Measurements from ENCODE around the gene TBC1D3B.
"Not testable (repeated sequence)": the region's sequence is repeated elsewhere in the genome, so short reads cannot be mapped to it uniquely, and the experiment has no call there.

The TBC1D3B gene

DNA sequence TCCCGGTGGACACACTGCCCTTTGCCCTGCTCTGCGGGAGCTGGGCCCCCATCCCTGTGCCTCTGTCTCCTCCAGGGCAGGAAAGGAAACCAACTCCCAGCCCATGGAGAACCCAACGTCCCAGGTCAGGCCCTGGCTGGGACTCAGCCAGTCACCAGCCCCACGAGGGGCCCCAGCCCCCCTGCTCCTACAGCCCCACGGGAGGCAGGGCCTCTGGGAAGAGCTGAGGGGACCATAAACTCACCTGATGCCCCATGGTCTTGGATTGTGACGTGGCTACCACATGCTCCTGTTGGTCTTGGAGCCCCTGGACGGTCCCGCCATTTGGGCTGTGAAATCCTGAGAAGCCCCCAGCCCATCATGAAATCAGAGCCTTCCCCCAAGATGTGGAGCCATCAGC is 7.6 kb downstream of the TBC1D3B start:
- DNase-seq, result not testable (repeated sequence)

DNA sequence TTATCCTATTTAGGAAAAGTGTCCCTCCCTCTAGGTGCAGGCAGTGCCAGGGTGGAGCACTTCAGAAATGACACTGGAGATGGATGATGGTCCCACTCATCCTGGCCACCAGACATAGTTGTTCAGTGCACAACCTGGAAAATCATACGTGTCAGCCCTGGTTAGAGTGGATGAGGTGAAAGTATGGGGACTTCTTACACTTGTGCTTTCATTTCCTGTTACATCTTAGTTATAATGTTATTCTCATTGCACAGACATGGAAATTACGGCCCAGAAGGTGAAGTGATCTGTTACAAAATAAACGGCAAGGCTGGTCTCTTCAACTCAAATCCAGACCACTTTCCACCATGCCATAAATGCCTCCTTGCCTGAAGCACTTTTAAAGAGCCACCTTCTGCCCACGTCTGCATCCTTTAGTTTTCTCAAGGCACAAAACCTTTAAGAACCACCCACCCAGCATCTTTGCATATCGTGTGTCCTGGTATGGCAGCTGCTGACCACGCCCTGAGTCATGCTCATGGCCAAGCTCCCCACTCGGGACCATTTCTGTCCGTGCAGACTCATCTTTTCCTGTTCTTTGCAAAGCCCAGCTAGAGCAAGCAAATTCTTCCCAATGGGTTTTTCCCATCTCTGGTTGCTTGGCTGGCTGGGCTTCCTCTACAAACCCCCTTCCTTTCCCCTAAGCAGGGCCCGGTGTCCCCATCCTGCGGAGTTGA is 22.4 kb downstream of the TBC1D3B start:
- no peak for DNase-seq

DNA sequence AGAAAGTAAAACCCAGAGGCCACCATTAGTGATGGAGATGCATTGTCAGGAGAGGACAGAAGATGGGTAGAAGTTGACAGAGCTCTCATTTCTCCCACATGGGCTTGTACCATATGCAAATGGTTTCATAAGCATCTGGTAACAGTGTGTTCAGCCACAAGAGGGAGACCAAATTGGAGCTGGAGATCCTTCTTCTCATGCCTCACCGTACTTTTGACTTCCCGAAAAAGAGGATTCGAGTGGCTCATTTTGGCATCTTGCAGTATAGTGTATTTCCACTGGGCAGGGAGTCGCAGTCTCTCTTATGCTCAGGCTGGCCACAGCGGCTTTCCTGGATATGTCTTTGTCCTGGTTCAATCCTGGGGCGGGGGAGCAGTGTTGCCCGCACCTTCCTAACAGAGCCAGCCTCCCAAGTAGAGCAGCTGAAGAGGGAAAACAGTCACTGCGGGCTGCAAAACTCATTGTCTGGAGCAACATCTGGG is 23.8 kb downstream of the TBC1D3B start:
- DNase-seq, result peak in 1 of 2 experiments; percentile 13

DNA sequence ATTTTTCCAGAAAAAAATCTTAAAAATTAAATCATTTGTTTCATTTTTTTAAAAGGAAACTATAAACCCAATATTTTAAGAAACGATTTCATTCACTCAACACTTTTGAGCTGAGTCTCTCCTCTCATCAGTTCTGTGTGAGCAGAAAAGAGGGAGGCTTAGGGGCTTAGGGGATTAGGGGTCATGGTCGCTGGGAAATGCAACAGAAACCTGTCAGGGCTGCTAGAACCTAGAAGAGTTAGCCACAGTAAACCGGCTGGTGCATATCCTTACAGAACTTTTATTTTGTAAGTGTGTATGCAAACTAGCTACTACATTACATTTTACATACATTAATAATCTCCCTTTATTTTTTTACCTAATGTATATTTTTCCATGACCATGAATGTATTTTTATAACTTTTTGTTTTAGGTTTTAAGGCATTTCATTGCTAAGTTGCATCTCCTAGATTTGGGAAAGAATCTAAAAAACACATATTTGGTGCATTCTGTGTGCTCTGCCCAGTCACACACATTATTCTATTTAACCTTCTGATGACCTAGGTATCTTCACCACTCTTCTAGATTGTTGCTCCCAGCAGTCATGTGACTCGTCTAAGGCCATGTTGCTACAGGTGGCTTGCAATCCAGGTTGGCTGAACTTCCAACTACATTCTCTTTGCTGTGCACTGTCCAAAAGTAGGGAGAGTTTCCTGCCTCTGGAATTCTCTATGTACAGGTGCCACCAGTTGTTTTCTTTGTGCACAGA is 24.4 kb downstream of the TBC1D3B start:
- DNase-seq, result no peak

DNA sequence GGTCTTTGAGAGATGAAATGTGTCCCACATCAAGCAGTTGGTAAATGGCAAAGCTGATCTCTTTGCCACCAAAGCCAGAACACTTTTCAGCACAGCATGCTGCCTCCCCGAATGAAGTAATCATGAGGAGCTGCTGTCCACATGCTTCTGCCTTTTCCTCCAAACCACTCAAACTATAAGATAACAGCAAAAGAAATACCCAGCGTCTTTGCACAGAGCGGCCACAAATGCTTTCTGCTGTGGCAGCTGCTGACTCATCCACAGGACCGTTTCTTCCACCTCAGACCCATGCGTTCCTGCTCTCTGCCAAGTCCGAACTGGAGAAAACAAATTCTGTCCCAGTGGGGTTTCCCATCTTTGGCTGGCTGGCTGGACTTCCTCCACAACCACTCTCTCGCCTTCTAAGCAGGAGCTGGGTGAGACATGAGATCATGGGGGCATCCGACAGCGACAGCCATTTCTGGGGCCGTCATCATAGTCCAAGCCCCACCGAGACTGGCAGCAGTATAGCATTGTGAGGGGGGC is 27.1 kb downstream of the TBC1D3B start:
- DNase-seq, result no peak

GRCh38 chr17:36148559-36149295 is 27.7 kb downstream of the TBC1D3B start:
- DNase-seq, result peak; percentile 7 to 65

GRCh38 chr17:36147601-36148000 is 28.8 kb downstream of the TBC1D3B start:
- no peak for DNase-seq

DNA sequence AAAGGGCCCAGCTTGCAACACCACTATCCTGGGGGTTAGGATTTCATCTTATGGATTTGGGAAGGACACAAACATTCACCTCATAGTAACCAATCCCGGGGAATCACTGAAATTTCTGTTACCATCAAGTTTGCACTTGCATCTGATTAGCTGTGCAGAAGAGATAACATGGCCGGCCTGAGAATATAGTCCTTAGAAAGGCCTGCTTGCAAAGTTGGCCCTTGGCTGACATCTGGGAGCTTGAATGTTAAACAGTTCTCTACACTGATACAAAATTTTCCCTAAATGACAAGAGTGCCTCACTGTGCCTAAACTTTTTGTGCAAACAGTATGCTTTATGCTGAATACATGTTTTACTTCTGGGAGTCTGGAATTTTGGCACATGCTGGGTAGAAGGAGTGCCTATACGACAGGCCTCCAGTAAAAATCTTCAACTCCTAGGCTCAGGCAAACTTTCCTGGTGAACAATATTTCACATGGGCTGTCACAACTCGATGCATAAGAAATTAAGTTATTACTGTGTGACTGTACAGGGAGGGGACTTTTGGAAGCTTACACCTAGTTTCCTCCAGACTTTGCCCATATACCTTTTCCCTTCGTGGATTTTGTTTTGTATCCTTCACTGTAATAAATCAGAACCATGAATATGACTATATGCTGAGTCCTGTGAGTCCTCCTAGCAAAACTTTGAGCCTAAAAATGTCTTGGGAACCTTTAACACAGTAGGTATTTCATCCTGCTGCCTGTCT is 31.3 kb downstream of the TBC1D3B start:
- DNase-seq, result no peak

- DNase-seq, result no peak
Measured at GRCh38 chr17:36144014-36144413, 32.4 kb downstream of the TBC1D3B start.

DNA sequence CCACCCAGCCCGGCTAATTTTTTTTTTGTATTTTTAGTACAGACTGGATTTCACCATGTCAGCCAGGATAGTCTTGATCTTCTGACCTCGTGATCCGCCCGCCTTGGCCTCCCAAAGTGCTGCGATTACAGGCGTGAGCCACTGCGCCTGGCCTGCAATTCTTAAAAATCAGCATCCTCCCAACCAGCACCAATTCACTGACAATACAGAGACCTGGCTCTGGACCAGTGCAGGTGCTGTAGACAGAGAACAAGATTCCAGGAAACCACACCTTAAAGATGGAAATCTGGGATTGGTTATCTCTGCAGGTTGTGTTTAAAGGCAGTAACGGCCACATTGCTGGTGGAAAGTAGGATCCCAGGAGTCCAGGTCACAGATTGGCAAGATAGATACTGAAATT is 33.6 kb downstream of the TBC1D3B start:
- DNase-seq, result no peak

DNA sequence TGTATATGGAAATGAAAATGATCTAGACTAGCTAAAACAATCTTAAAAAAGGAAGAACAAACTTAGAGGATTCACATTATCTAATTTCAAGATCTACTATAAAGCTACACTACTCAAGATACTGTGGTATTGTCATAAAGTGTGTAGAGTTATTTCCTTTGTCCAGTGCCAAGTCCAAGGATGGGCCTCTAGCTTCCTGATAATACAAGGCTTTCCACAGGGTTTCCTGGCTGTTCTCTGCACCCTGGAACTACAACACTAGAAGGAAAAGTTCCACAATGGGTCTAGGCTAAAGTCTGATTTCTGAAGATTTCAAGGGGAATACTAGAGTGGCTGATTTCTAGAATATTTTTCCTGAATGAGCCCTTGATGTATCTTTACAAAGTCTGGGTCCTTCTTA is 34.2 kb downstream of the TBC1D3B start:
- DNase-seq, result no peak

- DNase-seq, result no peak
Measured at GRCh38 chr17:36136439-36136838, 40.0 kb downstream of the TBC1D3B start.

- no peak for DNase-seq
Measured at GRCh38 chr17:36136036-36136435, 40.4 kb downstream of the TBC1D3B start.

GRCh38 chr17:36135465-36135864 is 41.0 kb downstream of the TBC1D3B start:
- no peak for DNase-seq

DNA sequence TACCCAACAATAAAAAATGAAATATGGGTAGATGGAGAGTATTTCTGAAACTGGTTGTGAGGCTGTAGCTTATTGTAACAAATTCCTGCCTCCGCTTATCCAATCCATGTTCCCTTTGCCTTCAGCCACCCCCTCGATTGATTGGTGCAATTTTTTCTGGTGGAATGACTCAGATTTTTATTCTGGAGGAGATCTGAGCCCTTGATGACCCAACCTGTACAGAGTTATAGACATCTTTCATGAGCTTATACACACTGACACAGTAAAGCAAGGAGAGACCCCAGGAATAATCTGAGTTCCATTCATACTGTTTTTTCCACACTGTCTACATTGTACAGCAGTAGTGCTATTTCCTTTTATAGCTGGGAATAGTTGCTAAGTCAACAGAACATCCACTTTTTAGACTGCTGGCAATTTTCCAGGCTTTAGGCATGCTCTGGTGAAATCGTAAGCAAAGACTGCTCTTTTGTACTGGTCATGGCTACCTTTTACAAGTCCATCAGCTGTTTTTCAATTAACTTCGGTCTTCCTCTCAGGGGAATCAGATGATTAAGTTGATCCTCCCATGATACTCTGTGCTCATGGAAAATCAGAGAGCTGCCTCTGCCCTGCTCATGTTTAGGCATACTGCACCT is 42.7 kb downstream of the TBC1D3B start:
- no peak for DNase-seq

DNA sequence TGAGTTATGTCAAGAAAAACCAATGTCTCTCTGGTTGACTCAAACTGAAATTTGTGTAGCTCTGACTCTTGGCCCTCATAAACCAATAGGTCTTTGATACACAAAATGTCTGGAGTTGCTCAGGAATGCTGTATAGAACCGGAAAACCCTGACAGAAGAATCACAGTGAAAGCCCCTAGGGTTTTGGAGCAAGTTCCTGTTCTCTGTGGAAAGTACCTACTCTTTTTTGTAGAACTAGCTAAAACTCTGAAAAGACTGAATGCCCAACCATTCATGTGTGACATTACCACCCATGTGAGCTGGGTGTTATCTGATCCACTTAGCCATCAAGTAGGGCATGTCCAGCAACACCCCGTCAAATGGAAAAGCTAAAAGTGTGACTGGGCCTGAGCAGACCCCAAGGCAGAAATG is 44.0 kb downstream of the TBC1D3B start:
- DNase-seq, result no peak

GRCh38 chr17:36131931-36132330 is 44.5 kb downstream of the TBC1D3B start:
- no peak for DNase-seq

DNA sequence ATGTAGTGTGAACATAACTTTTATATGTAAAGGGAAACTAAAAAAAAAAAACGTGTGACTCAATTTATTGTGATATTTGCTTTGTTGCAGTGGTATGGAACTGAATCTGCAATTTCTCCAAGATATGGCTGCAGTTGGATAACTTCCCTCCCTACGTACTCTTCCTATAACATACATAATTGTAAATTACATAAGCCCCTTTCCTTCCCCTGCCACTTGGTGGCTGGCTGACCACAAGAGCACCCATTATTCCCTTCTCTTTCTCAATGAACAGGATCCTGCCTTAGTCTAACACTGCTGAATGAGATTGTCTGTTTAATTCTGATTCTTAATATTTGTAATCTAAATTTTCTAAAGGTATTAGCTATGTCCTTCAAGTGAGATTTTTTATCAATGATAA is 45.0 kb downstream of the TBC1D3B start:
- no peak for DNase-seq

DNA sequence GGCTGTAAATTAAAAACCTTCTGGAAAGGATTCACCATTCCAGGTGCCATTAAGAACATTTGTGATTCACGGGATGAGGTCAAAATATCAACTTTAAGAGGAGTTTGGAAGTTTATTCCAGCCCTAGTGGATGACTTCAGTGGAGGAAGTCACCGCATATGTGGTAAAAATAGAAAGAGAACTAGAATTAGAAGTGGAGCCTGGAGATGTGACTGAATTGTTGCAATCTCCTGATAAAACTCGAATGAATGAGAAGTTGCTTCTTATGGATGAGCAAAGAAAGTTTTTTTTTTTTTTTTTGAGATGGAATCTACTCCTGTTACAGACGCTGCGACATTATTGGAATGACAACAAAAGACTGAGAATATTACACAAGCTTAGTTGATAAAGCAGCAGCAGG is 46.1 kb downstream of the TBC1D3B start:
- DNase-seq, result no peak

DNA sequence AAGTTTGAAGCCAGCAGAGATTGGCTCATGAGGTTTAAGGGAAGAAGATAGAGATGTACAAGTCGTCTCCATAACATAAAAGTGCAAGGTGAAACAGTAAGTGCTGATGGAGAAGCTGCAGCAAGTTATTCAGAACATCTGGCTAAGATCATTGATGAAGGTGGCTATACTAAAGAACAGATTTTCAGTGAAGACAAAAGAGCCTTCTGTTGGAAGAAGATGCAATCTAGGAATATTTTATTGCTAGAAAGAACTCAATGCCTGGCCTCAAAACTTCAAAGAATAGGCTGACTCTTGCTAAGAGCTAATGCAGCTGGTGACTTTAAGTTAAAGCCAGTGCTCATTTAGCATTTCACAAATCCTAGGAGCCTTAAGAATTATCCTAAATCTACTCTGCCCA is 46.8 kb downstream of the TBC1D3B start:
- no peak for DNase-seq

- no peak for DNase-seq
Measured at GRCh38 chr17:36128411-36128978, 47.9 kb downstream of the TBC1D3B start.

GRCh38 chr17:36127911-36128310 is 48.5 kb downstream of the TBC1D3B start:
- no peak for DNase-seq
